Lower lobe of right lung (tissue), 2 donors: ENCODE data around the gene NFIB. TPM values are rescaled to one million over a fixed set of nuclear protein-coding genes. Genes with fewer than 3 reads are reported as not detected.

Source experiments
- ATAC-seq, 2 donors: fragments of 200-7000 bp; cut with Tn5 transposase; one replicate each; pipeline ENCODE4 v1.9.1; 2020 to 2022; ENCODE audit warnings: mild to moderate bottlenecking in 2 of 2, moderate library complexity in 2 of 2
- DNase-seq: peaks from one replicate; pipeline ENCODE4 v3.0.0-alpha.2; 2020
- H3K27ac ChIP-seq: fragments of 200-600 bp; one replicate; pipeline ENCODE4 v1.8.0; 2022
- H3K27me3 ChIP-seq: fragments of 200-600 bp; one replicate; pipeline ENCODE4 v1.8.0; 2022; ENCODE audit warnings: low read depth
- H3K36me3 ChIP-seq: fragments of 200-600 bp; one replicate; pipeline ENCODE4 v1.8.0; 2022; ENCODE audit warnings: mild to moderate bottlenecking
- H3K4me1 ChIP-seq: fragments of 200-600 bp; one replicate; pipeline ENCODE4 v1.8.0; 2022
- H3K4me3 ChIP-seq: fragments of 200-600 bp; one replicate; pipeline ENCODE4 v1.8.0; 2022; ENCODE audit warnings: mild to moderate bottlenecking
- H3K9me3 ChIP-seq: fragments of 200-600 bp; one replicate; pipeline ENCODE4 v1.8.0; 2022
- CTCF ChIP-seq: fragments of 200-600 bp; IDR thresholded peaks from one replicate; pipeline ENCODE4 v1.8.0; 2022; ENCODE audit warnings: antibody characterized with exemption, mild to moderate bottlenecking
- intact Hi-C: fragments of 100-400 bp; cut with DNase I; formaldehyde crosslinking; loops from one replicate; pipeline ENCODE4 v1.11.0; 2022
- total RNA-seq: library from RNA; stranded (reverse); fragmentation: NEBNext Ultra II Directional; extraction: Animal tissue kit (Norgen Biotek cat#: 25700); gene quantifications from one replicate; pipeline ENCODE4 v1.2.1, GENCODE V29; 2021
- donor health status: DM: no; HTN: yes; CAD: no; lungs with severe emphysema.

NFIB gene
- total RNA-seq, 1 donor from 2014 or later: 97.7 TPM

- H3K4me1 ChIP-seq: peaks cover 2% of the 10 kb centered on the region
- no peaks in the 10 kb centered on the region for H3K9me3 ChIP-seq
- H3K36me3 ChIP-seq: no peaks in the 10 kb centered on the region
- no peak overlapping the region for H3K27ac ChIP-seq
- no peak overlapping the region for H3K4me3 ChIP-seq
- intact Hi-C loops: no loop called here
- no peak for ATAC-seq
- H3K27me3 ChIP-seq: no peaks in the 10 kb centered on the region
- DNase-seq: no peak
- TF ChIP-seq CTCF: no peak
Observed at GRCh38 chr9:14193328-14193990, 120.5 kb downstream of the NFIB start.

GRCh38 chr9:14192556-14192955 lies 121.4 kb downstream of the NFIB start:
- H3K36me3 ChIP-seq: no peaks in the 10 kb centered on the region
- intact Hi-C loops: no loop called here
- H3K27me3 ChIP-seq: no peaks in the 10 kb centered on the region
- ATAC-seq (no peak), DNase-seq (no peak)
- no peaks in the 10 kb centered on the region for H3K9me3 ChIP-seq
- no peak for TF ChIP-seq CTCF
- no peak overlapping the region for H3K27ac ChIP-seq
- no peaks in the 10 kb centered on the region for H3K4me1 ChIP-seq
- H3K4me3 ChIP-seq: no peak overlapping the region

- no peak for TF ChIP-seq CTCF
- Histone ChIP-seq H3K36me3 (no peaks in the 10 kb centered on the region), H3K9me3 (no peaks in the 10 kb centered on the region), H3K4me3 (no peak overlapping the region), H3K27me3 (no peaks in the 10 kb centered on the region), H3K4me1 (no peaks in the 10 kb centered on the region), H3K27ac (no peak overlapping the region)
- intact Hi-C loops: no loop called here
- ATAC-seq (no peak), DNase-seq (no peak)
Observed at GRCh38 chr9:14191512-14191911, 122.4 kb downstream of the NFIB start.

GRCh38 chr9:14190240-14190639 lies 123.7 kb downstream of the NFIB start:
- Histone ChIP-seq H3K4me1 (no peaks in the 10 kb centered on the region), H3K27me3 (no peaks in the 10 kb centered on the region), H3K9me3 (no peaks in the 10 kb centered on the region), H3K27ac (no peak overlapping the region), H3K36me3 (no peaks in the 10 kb centered on the region), H3K4me3 (no peak overlapping the region)
- DNase-seq: no peak
- intact Hi-C loops: no loop called here
- no peak for TF ChIP-seq CTCF
- no peak for ATAC-seq

- no peak overlapping the region for H3K27ac ChIP-seq
- DNase-seq: no peak
- no peak for ATAC-seq
- intact Hi-C loops: no loop called here
- no peaks in the 10 kb centered on the region for H3K4me1 ChIP-seq
- TF ChIP-seq CTCF: no peak
- no peak overlapping the region for H3K4me3 ChIP-seq
- no peaks in the 10 kb centered on the region for H3K36me3 ChIP-seq
- H3K27me3 ChIP-seq: no peaks in the 10 kb centered on the region
- no peaks in the 10 kb centered on the region for H3K9me3 ChIP-seq
Observed at GRCh38 chr9:14189578-14189977, 124.4 kb downstream of the NFIB start.
